CD14-positive monocyte (primary cell): ENCODE results near the gene SUSD6. TPM values are rescaled to one million over a fixed set of nuclear protein-coding genes. Genes with fewer than 3 reads are reported as not detected.

ENCODE experiments used
- DNase-seq, 3 donors: peaks; one replicate each; pipeline ENCODE4 v3.0.0-alpha.2; 2011 to 2022
- H2AFZ ChIP-seq: 2 replicates; pipeline ENCODE4 v1.6.0; 2012; ENCODE audit warnings: mild to moderate bottlenecking, low read depth, low read length, inconsistent platforms; ENCODE audit not compliant: insufficient read depth, poor library complexity, severe bottlenecking
- H3K27ac ChIP-seq, 2 donors: 1 replicate in 1 of 2; 2 replicates in 1 of 2; pipeline ENCODE4 v1.5.1; 2012 to 2013; ENCODE audit warnings: low read length in 2 of 2, control low read depth in 1 of 2, inconsistent platforms in 1 of 2, low read depth in 1 of 2, mild to moderate bottlenecking in 1 of 2
- H3K27me3 ChIP-seq, 2 donors: one replicate each; pipeline versions ENCODE4 v1.6.0 to v1.6.1; 2011 to 2013; ENCODE audit warnings: low read length in 2 of 2; ENCODE audit not compliant: control insufficient read depth in 2 of 2, insufficient read depth in 2 of 2
- H3K36me3 ChIP-seq, 2 donors: replicated peaks in 1 of 2; 1 replicate in 1 of 2; 2 replicates in 1 of 2; pipeline versions ENCODE4 v1.5.1 to v1.6.1; 2012 to 2013; ENCODE audit warnings: low read length in 2 of 2, control low read depth in 1 of 2, inconsistent platforms in 1 of 2, mild to moderate bottlenecking in 1 of 2; ENCODE audit not compliant: insufficient read depth in 2 of 2, control insufficient read depth in 1 of 2
- H3K4me1 ChIP-seq, 2 donors: 1 replicate in 1 of 2; 2 replicates in 1 of 2; pipeline versions ENCODE4 v1.5.1 to v1.6.1; 2012 to 2013; ENCODE audit warnings: low read length in 2 of 2, control low read depth in 1 of 2, inconsistent platforms in 1 of 2, mild to moderate bottlenecking in 1 of 2, moderate library complexity in 1 of 2; ENCODE audit not compliant: insufficient read depth in 2 of 2, control insufficient read depth in 1 of 2
- H3K4me2 ChIP-seq: replicated peaks from 2 replicates; pipeline ENCODE3; 2012; ENCODE audit warnings: low read length, moderate library complexity, mild to moderate bottlenecking; ENCODE audit not compliant: poor library complexity, severe bottlenecking; ENCODE audit errors: extremely low read depth
- H3K4me3 ChIP-seq, 3 experiments: fragments of 200-600 bp in 1 of 3; sonication (generic) in 1 of 3; replicated peaks in 1 of 3; 1 replicate in 2 of 3; 2 replicates in 1 of 3; pipeline ENCODE4 v1.5.1; 2011 to 2013; ENCODE audit warnings: low read length in 3 of 3, mild to moderate bottlenecking in 3 of 3, control low read depth in 2 of 3, low read depth in 2 of 3, inconsistent platforms in 1 of 3, moderate library complexity in 1 of 3
- H3K79me2 ChIP-seq: 2 replicates; pipeline ENCODE4 v1.6.0; 2012; ENCODE audit warnings: mild to moderate bottlenecking, control low read depth, inconsistent platforms, low read length, moderate library complexity; ENCODE audit not compliant: insufficient read depth
- H3K9ac ChIP-seq: 2 replicates; pipeline ENCODE4 v1.6.0; 2017; ENCODE audit warnings: low read length, mild to moderate bottlenecking; ENCODE audit not compliant: insufficient read depth, poor library complexity, severe bottlenecking
- H3K9me3 ChIP-seq, 2 donors: replicated peaks in 1 of 2; 1 replicate in 1 of 2; 2 replicates in 1 of 2; pipeline versions ENCODE4 v1.5.1 to v1.6.1; 2012 to 2013; ENCODE audit warnings: low read length in 2 of 2, control low read depth in 1 of 2; ENCODE audit not compliant: control insufficient read depth in 1 of 2, insufficient read depth in 1 of 2
- H4K20me1 ChIP-seq: 2 replicates; pipeline ENCODE4 v1.6.0; 2012; ENCODE audit warnings: mild to moderate bottlenecking, low read length, control low read depth, moderate library complexity; ENCODE audit not compliant: insufficient read depth
- H3K27ac Mint-ChIP-seq, 7 donors: one replicate each; pipeline ENCODE4 v1.8.0; 2020; ENCODE audit warnings: mild to moderate bottlenecking in 7 of 7, mixed read lengths in 7 of 7, moderate library complexity in 6 of 7, inconsistent platforms in 2 of 7
- H3K27me3 Mint-ChIP-seq, 3 donors: one replicate each; pipeline ENCODE4 v1.8.0; 2021 to 2022; ENCODE audit warnings: low read depth in 3 of 3, mild to moderate bottlenecking in 3 of 3, mixed read lengths in 3 of 3, moderate library complexity in 3 of 3, inconsistent platforms in 1 of 3
- H3K36me3 Mint-ChIP-seq, 2 donors: one replicate each; pipeline ENCODE4 v1.8.0; 2020; ENCODE audit warnings: mixed read lengths in 2 of 2, inconsistent platforms in 1 of 2, mild to moderate bottlenecking in 1 of 2
- H3K4me1 Mint-ChIP-seq: one replicate; pipeline ENCODE4 v1.8.0; 2020; ENCODE audit warnings: mild to moderate bottlenecking, mixed read lengths
- H3K4me3 Mint-ChIP-seq, 2 donors: one replicate each; pipeline ENCODE4 v1.8.0; 2020; ENCODE audit warnings: mild to moderate bottlenecking in 2 of 2, mixed read lengths in 2 of 2, moderate library complexity in 1 of 2
- H3K9me3 Mint-ChIP-seq, 7 donors: one replicate each; pipeline ENCODE4 v1.8.0; 2020 to 2022; ENCODE audit warnings: mixed read lengths in 7 of 7, mild to moderate bottlenecking in 6 of 7, moderate library complexity in 6 of 7, inconsistent platforms in 2 of 7
- CTCF ChIP-seq: fragments of 200-600 bp; IDR thresholded peaks from one replicate; pipeline ENCODE4 v1.8.0; 2022; ENCODE audit warnings: antibody characterized with exemption, mild to moderate bottlenecking
- WGBS: methylation state at CpG from one replicate; pipeline ENCODE4 v1.1.5; 2013; ENCODE audit warnings: missing lambda C conversion rate; ENCODE audit not compliant: insufficient coverage; 5-methylcytosine and 5-hydroxymethylcytosine counted together
- intact Hi-C, 2 donors: fragments of 100-400 bp; cut with micrococcal nuclease; formaldehyde crosslinking; loops; one replicate each; pipeline versions ENCODE4 v1.15.0 to v1.15.1; 2023
- polyA plus RNA-seq, 3 donors: library from polyadenylated mRNA; depleted of rRNA in 1 of 3; unstranded in 2 of 3; stranded (reverse) in 1 of 3; fragments of 300-500 nt in 2 of 3; fragments of >200 nt in 1 of 3; fragmentation: Illumina TruSeq in 2 of 3; gene quantifications; 1 replicate in 2 of 3; 2 replicates in 1 of 3; pipeline ENCODE4 v1.2.3, GENCODE V29; 2012 to 2021

Gene SUSD6
- polyA plus RNA-seq, 3 donors, result 17.3 to 81.8 (median 30.1) TPM

DNA sequence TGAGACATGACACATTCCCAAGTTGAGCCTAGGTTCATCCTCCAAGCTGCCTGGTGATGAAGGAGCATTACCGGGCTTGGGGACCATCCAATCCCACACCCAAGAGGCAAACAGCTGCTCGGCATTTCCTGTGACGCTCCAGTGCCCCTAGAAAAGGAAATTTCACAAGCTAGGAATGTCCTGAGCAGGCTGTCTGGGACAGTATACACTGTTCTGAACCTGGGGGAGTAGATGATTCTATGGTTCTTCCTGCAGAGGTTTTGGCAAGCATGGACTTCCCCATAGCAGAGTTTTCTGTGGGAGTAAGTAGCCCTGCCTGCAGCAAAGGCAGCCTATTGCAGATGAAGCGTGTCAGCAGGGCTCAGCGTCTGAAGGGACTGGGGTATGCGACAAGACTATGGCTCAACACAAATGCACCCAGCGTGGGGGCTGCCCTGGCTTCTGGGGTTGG lies 108.1 kb downstream of the SUSD6 start:
- Mint-ChIP-seq H3K27me3 (peaks cover 0 to 3% (median 2%) of the 10 kb centered on the region in 3 donors), H3K27ac (peak overlapping the region; percentile 21 to 86 (median 64)), H3K4me3 (no peak overlapping the region), H3K9me3 (no peaks in the 10 kb centered on the region), H3K36me3 (peaks cover 12 to 16% of the 10 kb centered on the region in 2 donors), H3K4me1 (peaks cover 44% of the 10 kb centered on the region)
- peaks cover 2% of the 10 kb centered on the region in 2 donors for H3K36me3 ChIP-seq
- no peak overlapping the region for H3K4me3 ChIP-seq
- H3K4me1 ChIP-seq, result peaks cover 35 to 40% of the 10 kb centered on the region in 2 donors
- no peak overlapping the region for H2AFZ ChIP-seq
- H3K4me2 ChIP-seq, result no peak overlapping the region
- intact Hi-C loops, result no loop called here
- no peaks in the 10 kb centered on the region for H3K27me3 ChIP-seq
- no peaks in the 10 kb centered on the region for H3K9me3 ChIP-seq
- peaks cover 25% of the 10 kb centered on the region for H4K20me1 ChIP-seq
- H3K9ac ChIP-seq, result no peak overlapping the region
- H3K27ac ChIP-seq, result peak overlapping the region; percentile 7 to 29
- TF ChIP-seq CTCF, result no peak
- H3K79me2 ChIP-seq, result no peaks in the 10 kb centered on the region
- peak; percentile 55 to 98 (median 65) for DNase-seq
- WGBS, result 18% methylated on average over 5 of the region's 7 CpGs

GRCh38 chr14:69720912-69721311 lies 109.5 kb downstream of the SUSD6 start:
- WGBS, result 94% methylated on average over 3 of the region's 4 CpGs
- Histone ChIP-seq H3K4me3 (no peak overlapping the region), H2AFZ (no peak overlapping the region), H3K36me3 (no peaks in the 10 kb centered on the region), H3K4me1 (peaks cover 41 to 47% of the 10 kb centered on the region in 2 donors), H3K27ac (no peak overlapping the region), H3K79me2 (no peaks in the 10 kb centered on the region), H4K20me1 (peaks cover 19% of the 10 kb centered on the region), H3K27me3 (no peaks in the 10 kb centered on the region), H3K4me2 (no peak overlapping the region), H3K9ac (no peak overlapping the region), H3K9me3 (no peaks in the 10 kb centered on the region)
- Mint-ChIP-seq H3K27me3 (peaks cover 0 to 3% (median 0%) of the 10 kb centered on the region in 3 donors), H3K4me1 (peaks cover 47% of the 10 kb centered on the region), H3K27ac (no peak overlapping the region), H3K4me3 (no peak overlapping the region), H3K36me3 (peaks cover 6 to 7% of the 10 kb centered on the region in 2 donors), H3K9me3 (no peaks in the 10 kb centered on the region)
- intact Hi-C loops, result no loop called here
- DNase-seq, result no peak
- TF ChIP-seq CTCF, result no peak
